ENCODE results near the gene CARD11.

Gene CARD11

DNA sequence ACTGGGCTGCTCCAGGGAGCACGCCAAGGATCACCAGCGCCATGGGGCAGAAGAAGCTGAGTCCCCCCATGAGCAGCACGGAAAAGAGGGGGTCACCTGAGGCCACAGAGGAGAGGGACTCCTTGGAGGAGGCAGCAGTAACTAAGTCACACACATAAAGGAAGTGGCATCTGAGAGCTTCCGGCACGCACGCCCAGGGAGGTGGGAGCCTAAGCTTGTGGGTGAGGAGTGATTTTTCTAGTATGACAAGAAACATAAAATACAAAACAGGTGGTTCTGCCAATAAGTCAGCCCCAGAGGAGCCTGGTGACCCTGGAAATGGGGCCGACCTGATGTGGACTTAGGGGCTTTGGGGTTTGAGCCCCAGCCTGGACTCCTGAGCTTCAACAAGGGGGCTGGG, 60.8 kb downstream of the CARD11 start:
- TF ChIP-seq, protein P1, sequence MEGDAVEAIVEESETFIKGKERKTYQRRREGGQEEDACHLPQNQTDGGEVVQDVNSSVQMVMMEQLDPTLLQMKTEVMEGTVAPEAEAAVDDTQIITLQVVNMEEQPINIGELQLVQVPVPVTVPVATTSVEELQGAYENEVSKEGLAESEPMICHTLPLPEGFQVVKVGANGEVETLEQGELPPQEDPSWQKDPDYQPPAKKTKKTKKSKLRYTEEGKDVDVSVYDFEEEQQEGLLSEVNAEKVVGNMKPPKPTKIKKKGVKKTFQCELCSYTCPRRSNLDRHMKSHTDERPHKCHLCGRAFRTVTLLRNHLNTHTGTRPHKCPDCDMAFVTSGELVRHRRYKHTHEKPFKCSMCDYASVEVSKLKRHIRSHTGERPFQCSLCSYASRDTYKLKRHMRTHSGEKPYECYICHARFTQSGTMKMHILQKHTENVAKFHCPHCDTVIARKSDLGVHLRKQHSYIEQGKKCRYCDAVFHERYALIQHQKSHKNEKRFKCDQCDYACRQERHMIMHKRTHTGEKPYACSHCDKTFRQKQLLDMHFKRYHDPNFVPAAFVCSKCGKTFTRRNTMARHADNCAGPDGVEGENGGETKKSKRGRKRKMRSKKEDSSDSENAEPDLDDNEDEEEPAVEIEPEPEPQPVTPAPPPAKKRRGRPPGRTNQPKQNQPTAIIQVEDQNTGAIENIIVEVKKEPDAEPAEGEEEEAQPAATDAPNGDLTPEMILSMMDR (conservative IDR thresholded peaks at IDR 0.05; ENCODE audit: control insufficient read depth, insufficient read depth, low read depth, low read length) = no peak
- no peak overlapping the region for H3K4me3 ChIP-seq (ENCODE audit: control insufficient read depth, low read depth, low read length)
- no peak for DNase-seq (ENCODE audit: low read depth)

DNA sequence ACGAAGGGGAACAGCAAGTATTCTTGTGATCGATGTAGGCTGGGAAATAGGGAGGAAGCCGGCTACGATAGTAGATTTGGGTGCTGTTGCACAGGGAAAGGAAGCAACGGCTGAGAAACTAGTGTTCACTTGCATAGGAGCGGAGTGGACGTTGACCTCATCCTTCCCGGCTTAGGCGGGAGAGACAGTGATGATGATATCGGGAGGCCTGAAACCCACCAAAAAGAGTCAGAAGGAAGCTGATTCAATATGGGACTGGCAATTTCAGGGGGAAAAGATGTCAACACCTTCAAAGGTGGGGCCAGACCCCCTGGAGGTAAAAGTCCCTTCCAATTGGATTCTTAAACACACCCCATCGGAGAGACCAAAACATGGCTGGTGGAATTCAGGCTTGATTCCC, 61.3 kb downstream of the CARD11 start:
- H3K4me3 ChIP-seq (ENCODE audit: control insufficient read depth, low read depth, low read length) = no peak overlapping the region
- TF ChIP-seq, protein P1 (conservative IDR thresholded peaks at IDR 0.05; ENCODE audit: control insufficient read depth, insufficient read depth, low read depth, low read length) = no peak
- DNase-seq (ENCODE audit: low read depth) = no peak

DNA sequence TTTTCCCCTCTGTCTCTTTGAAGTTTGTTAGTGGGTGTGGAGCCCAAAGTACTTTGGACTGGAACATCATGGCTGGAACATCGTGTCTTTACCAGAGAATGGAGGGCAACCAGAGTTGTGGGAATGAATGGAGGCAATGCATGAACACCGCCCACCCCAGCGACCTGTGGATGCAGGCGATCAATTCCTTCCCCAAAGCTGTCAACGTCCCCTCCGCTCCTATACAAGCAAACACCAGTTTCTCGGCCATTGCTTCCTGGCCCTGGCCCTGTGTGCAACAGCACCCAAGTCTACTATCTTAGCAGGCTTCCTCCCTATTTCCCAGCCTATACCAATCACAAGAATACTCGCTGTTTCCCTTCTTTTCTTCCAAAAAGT, 62.6 kb downstream of the CARD11 start:
- H3K4me3 ChIP-seq (ENCODE audit: control insufficient read depth, low read depth, low read length) = no peak overlapping the region
- TF ChIP-seq, protein P1 (conservative IDR thresholded peaks at IDR 0.05; ENCODE audit: control insufficient read depth, insufficient read depth, low read depth, low read length) = no peak
- no peak for DNase-seq (ENCODE audit: low read depth)

DNA sequence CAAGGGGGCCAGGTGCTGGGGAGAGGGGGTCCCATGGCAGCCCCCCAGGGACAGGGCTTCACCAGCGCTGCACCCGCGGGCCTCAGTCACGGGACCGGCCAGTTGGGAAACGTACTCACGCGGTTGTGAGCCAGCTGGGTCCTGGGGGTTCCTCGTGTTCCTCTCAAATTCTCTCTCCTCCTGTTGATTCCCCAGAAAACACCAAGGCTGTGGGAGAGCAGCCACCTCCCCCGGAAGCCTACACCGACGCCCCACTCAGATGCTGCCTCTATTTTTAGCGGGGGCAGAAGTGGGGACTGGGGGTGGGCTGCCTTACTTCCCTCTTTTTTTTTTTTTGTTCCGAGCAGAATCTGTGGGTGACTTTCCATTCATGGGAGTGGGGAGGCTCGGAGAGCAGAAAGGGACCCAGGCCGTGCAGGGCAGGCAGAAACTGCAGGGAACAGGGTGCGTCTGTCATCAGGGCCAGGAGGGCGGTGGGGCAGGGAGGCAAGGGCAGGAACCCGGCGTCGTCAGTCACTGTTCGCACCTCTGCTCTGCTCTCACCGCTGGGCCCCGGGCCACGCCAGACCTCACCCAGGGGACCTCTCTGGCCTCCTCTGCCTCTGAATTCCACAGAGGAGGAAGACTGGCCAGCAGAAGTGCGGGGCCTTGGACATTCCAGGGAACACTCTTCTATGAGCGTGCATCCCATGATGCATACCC, 63.1 kb downstream of the CARD11 start:
- no peak overlapping the region for H3K4me3 ChIP-seq (ENCODE audit: control insufficient read depth, low read depth, low read length)
- no peak for DNase-seq (ENCODE audit: low read depth)
- TF ChIP-seq, protein P1 (conservative IDR thresholded peaks at IDR 0.05; ENCODE audit: control insufficient read depth, insufficient read depth, low read depth, low read length) = no peak

DNA sequence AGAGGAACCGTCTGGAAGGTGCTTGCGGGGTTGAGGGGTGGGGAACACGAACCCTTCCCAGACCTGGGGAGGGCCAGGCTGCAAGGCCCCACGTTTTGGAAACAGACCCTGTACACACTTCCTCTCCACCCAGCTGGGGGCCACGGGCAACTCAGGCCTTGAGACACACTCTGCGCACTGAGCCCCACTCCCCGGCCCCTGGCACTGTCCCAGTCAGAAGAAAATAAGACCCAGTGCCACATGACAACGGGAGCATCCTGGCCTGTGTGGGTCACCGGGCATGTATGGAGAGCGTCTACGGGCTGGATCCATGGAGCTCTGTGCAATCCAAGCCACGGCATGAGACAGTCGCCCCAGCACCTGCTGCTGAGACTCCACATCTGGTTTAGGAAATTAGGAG, 63.7 kb downstream of the CARD11 start:
- TF ChIP-seq, protein P1 (conservative IDR thresholded peaks at IDR 0.05; ENCODE audit: control insufficient read depth, insufficient read depth, low read depth, low read length) = no peak
- DNase-seq (ENCODE audit: low read depth) = no peak
- no peak overlapping the region for H3K4me3 ChIP-seq (ENCODE audit: control insufficient read depth, low read depth, low read length)

DNA sequence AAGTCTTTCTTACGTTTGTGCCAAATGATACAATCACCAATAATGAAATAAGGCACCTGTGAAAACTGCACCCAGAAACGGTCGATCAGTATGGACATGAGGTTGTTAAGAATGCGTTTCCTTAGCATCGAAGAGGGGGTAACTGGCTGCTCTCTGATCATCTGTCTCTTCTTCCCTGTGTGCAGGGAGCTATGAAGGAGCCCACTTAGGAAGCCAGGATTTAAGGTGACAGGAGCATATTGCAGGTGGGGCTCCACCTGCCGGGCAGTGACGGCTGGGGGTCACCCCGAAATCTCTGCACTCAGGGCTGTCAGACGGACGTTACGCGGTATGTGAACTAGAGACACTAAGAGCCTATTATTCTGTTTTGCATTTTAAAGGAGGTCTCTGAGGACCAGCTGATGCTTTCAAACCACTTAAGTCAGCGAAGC, 64.5 kb downstream of the CARD11 start:
- TF ChIP-seq, protein P1 (conservative IDR thresholded peaks at IDR 0.05; ENCODE audit: control insufficient read depth, insufficient read depth, low read depth, low read length) = no peak
- no peak for DNase-seq (ENCODE audit: low read depth)
- H3K4me3 ChIP-seq (ENCODE audit: control insufficient read depth, low read depth, low read length) = no peak overlapping the region

DNA sequence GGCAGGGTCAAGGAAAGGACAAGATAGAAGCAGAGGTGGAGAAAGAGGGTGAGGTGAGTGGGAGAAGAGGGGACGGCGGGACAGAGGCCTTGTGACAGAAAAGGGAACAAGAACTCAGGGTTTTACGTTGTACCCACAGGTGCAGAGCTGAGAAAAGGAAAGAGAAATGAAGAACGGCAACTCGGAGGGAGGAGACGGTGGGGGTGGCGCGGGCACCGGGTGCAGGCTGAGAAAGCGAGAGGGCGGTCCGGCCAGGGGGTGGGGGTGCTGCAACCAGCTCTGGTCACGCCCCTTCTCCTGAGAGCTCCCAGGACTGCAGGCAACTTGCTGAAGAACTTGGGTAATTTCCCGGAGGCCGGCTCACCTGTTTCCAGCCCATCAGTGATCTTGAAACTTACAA, 65.3 kb downstream of the CARD11 start:
- DNase-seq (ENCODE audit: low read depth) = no peak
- TF ChIP-seq, protein P1 (conservative IDR thresholded peaks at IDR 0.05; ENCODE audit: control insufficient read depth, insufficient read depth, low read depth, low read length) = no peak

More for the DNA sequence above, 65.3 kb downstream of the CARD11 start:
- no peak overlapping the region for H3K4me3 ChIP-seq (ENCODE audit: control insufficient read depth, low read depth, low read length)
